Kidney (tissue), 14 donors: ENCODE data around the gene MON1A. TPM values are rescaled to one million over a fixed set of nuclear protein-coding genes. Genes with fewer than 3 reads are reported as not detected.

ENCODE experiments used
- DNase-seq, 5 donors: peaks; one replicate each; pipeline ENCODE4 v3.0.0-alpha.2; 2013 to 2020
- FAIRE-seq: peaks from 2 replicates; lab custom pipeline; 2012; peaks lifted over from hg19 to GRCh38; lab: Jason Lieb, UNC
- H3K27ac ChIP-seq, 2 donors: one replicate each; pipeline ENCODE4 v1.7.0; 2013; ENCODE audit warnings: low read depth in 2 of 2, low read length in 2 of 2, inconsistent platforms in 1 of 2
- H3K27me3 ChIP-seq: one replicate; pipeline ENCODE4 v1.7.1; 2013; ENCODE audit warnings: low read length, inconsistent platforms; ENCODE audit not compliant: control insufficient read depth, insufficient read depth
- H3K36me3 ChIP-seq, 3 donors: one replicate each; pipeline versions ENCODE4 v1.7.0 to v1.7.1; 2013; ENCODE audit warnings: low read length in 3 of 3, control low read depth in 1 of 3, inconsistent platforms in 1 of 3; ENCODE audit not compliant: insufficient read depth in 3 of 3, control insufficient read depth in 2 of 3
- H3K4me1 ChIP-seq, 3 donors: one replicate each; pipeline versions ENCODE4 v1.7.0 to v1.7.1; 2013; ENCODE audit warnings: low read length in 3 of 3, inconsistent platforms in 1 of 3, low read depth in 1 of 3; ENCODE audit not compliant: control insufficient read depth in 2 of 3, insufficient read depth in 2 of 3
- H3K4me3 ChIP-seq, 3 donors: one replicate each; pipeline versions ENCODE4 v1.7.0 to v1.8.1; 2013; ENCODE audit warnings: low read length in 3 of 3, control low read depth in 1 of 3, inconsistent platforms in 1 of 3
- H3K9ac ChIP-seq, 3 donors: one replicate each; pipeline versions ENCODE4 v1.7.0 to v1.7.1; 2013; ENCODE audit warnings: low read length in 3 of 3, control low read depth in 1 of 3, inconsistent platforms in 1 of 3
- H3K9me3 ChIP-seq, 3 donors: one replicate each; pipeline versions ENCODE4 v1.7.0 to v1.7.1; 2013; ENCODE audit warnings: low read length in 3 of 3, control low read depth in 1 of 3, inconsistent platforms in 1 of 3; ENCODE audit not compliant: control insufficient read depth in 2 of 3, insufficient read depth in 1 of 3
- intact Hi-C: fragments of 100-400 bp; cut with DNase I; formaldehyde crosslinking; loops from one replicate; pipeline ENCODE4 v1.11.1; 2022
- polyA plus RNA-seq: library from polyadenylated mRNA; stranded (reverse); fragments of 350-450 nt; fragmentation: Illumina TruSeq; extraction: RNeasy Lipid Tissue Mini Kit (QIAGEN cat#74804); gene quantifications from one replicate; pipeline ENCODE4 v1.2.3, GENCODE V29; 2014; ENCODE audit warnings: low read depth, low replicate concordance; ENCODE audit not compliant: insufficient read depth
- total RNA-seq: library from RNA; stranded (reverse); fragmentation: NEBNext Ultra II Directional; extraction: Animal tissue kit (Norgen Biotek cat#: 25700); gene quantifications from one replicate; pipeline ENCODE4 v1.2.1, GENCODE V29; 2021
- TF ChIP-seq, protein P1 (sequence below): IDR thresholded peaks from 3 replicates; pipeline ENCODE4 v1.5.1; 2012; ENCODE audit warnings: mild to moderate bottlenecking, moderate library complexity, borderline replicate concordance; ENCODE audit not compliant: insufficient read depth; ENCODE audit errors: extremely low read depth
- donor health status: control.
- donor health status: control.
- donor health status: control.
- donor health status: control.
- donor health status: control.
- donor health status: DM: yes; HTN: yes; CAD: no.
- donor health status: Normal renal cell carcinoma (clear cell type).

MON1A gene
- total and polyA plus RNA-seq, 2 donors from 2014 or later, result 7.4 to 16.4 TPM

DNA sequence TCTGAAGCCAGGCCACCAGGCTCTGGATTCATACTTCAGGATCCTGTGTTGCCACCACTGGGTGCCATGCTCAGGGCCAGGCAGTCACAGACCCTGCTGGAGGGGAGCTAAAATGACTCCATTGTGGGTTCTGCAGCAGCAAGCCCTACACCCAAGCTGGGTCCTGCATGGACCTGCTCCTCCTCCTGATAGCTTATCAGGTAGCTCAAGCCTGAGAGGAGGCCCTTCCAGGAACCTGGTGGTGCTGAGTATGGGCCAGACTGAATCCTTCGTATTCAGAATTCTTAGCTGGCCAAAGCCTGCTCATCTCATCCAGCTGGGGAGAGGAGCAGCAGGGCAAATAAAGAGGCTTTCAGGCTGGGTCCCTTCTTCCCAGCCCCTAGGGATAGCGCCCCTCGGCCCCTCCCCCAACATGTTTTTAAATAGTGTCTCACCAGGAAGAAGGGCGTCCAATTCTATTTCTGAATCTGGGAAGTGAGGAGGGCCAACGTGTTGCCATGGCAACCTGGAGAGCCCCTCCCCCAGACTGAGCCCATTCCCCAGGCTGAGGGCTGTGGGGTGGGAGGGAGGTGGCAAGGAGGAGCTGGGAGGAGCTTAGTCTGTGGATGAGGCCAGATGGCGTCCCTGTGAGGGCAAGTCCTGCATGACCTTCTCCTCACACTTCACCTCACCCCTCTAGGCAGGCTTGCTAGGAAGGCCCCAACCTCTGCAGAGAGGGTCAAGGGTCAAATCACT lies 48.9 kb downstream of the MON1A start:
- Histone ChIP-seq H3K4me1 (no peaks in the 10 kb centered on the region), H3K4me3 (no peak overlapping the region), H3K36me3 (no peaks in the 10 kb centered on the region), H3K27me3 (no peaks in the 10 kb centered on the region), H3K27ac (no peak overlapping the region), H3K9me3 (no peaks in the 10 kb centered on the region), H3K9ac (no peak overlapping the region)
- TF ChIP-seq, protein P1, sequence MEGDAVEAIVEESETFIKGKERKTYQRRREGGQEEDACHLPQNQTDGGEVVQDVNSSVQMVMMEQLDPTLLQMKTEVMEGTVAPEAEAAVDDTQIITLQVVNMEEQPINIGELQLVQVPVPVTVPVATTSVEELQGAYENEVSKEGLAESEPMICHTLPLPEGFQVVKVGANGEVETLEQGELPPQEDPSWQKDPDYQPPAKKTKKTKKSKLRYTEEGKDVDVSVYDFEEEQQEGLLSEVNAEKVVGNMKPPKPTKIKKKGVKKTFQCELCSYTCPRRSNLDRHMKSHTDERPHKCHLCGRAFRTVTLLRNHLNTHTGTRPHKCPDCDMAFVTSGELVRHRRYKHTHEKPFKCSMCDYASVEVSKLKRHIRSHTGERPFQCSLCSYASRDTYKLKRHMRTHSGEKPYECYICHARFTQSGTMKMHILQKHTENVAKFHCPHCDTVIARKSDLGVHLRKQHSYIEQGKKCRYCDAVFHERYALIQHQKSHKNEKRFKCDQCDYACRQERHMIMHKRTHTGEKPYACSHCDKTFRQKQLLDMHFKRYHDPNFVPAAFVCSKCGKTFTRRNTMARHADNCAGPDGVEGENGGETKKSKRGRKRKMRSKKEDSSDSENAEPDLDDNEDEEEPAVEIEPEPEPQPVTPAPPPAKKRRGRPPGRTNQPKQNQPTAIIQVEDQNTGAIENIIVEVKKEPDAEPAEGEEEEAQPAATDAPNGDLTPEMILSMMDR, result no peak
- no peak for DNase-seq
- intact Hi-C loops, result no loop called here
- FAIRE-seq, result no peak

DNA sequence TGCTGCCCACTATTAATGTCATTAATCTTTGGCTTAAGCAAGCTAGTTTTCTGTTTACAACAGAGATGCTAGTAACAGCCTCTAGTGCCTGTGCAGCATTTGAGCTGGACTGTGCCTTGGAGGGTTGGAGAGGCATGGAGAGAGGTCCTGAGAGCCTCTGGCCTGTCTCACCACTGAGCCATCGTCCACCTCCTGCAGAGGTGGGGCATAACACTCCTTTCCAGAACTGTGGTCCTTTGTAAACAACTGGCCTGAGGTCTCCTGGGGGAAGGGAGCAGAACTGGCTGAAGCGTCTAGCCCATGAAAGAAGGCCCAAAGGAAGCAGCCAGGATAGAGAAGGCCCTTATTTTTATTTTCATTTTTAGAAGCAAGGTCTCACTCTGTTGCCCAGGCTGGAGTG lies 49.9 kb downstream of the MON1A start:
- H3K4me3 ChIP-seq, result no peak overlapping the region
- no peak for DNase-seq
- no peaks in the 10 kb centered on the region for H3K9me3 ChIP-seq
- intact Hi-C loops, result no loop called here
- H3K27me3 ChIP-seq, result no peaks in the 10 kb centered on the region
- no peak for FAIRE-seq
- H3K9ac ChIP-seq, result no peak overlapping the region
- no peaks in the 10 kb centered on the region for H3K36me3 ChIP-seq
- H3K4me1 ChIP-seq, result no peaks in the 10 kb centered on the region
- no peak overlapping the region for H3K27ac ChIP-seq
- TF ChIP-seq, protein P1, result no peak

DNA sequence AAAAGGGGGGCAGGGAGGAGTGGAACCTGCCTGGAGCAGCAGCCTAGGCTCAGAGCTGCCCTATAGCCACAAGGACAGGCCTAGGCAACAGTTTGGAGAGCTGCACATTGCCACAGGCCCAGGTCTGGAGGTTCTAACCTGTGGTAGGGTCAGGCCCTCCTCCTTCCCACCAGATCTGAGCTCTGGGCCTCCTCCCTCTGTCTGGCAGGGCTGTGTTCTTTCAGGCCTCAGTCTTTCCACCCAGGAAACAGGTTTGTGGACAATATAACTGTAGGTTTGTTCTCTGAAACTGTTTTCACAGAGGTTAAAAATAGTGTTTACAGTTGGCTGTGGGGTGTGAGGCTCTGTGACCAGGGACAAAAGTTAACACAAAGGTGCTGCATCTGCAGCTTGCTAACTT lies 50.9 kb downstream of the MON1A start:
- Histone ChIP-seq H3K9ac (no peak overlapping the region), H3K9me3 (no peaks in the 10 kb centered on the region), H3K4me1 (no peaks in the 10 kb centered on the region), H3K27ac (no peak overlapping the region), H3K27me3 (no peaks in the 10 kb centered on the region), H3K36me3 (no peaks in the 10 kb centered on the region), H3K4me3 (no peak overlapping the region)
- DNase-seq (no peak), FAIRE-seq (no peak)
- TF ChIP-seq, protein P1, result no peak
- intact Hi-C loops, result no loop called here
